ENCODE data around the gene NCOA3. TPM values are rescaled to one million over a fixed set of nuclear protein-coding genes. Genes with fewer than 3 reads are reported as not detected.
"Not testable (repeated sequence)": the region's sequence is repeated elsewhere in the genome, so short reads cannot be mapped to it uniquely, and the experiment has no call there.

The NCOA3 gene
- total RNA-seq, 3 donors from 2014 or later = 22.8 to 28.8 (median 24.7) TPM

- no peaks in the 10 kb centered on the region for H3K4me1 ChIP-seq (ENCODE audit: low read depth)
- TF ChIP-seq CTCF (IDR thresholded peaks at IDR 0.05) = no peak
- H3K4me3 ChIP-seq = no peak overlapping the region
- no peaks in the 10 kb centered on the region for H3K36me3 ChIP-seq (ENCODE audit: low read depth)
- no peak for ATAC-seq
- intact Hi-C loops (cut with DNase I, micrococcal nuclease) = no loop called here
- no peaks in the 10 kb centered on the region for H3K9me3 ChIP-seq
- no peak for DNase-seq
These were observed 92.5 kb downstream of the NCOA3 start for GRCh38 chr20:47594157-47594556.

- intact Hi-C loops (cut with DNase I, micrococcal nuclease); H3K9me3 ChIP-seq; H3K4me1 ChIP-seq (ENCODE audit: low read depth); DNase-seq; ATAC-seq; H3K4me3 ChIP-seq; H3K36me3 ChIP-seq (ENCODE audit: low read depth): not testable (repeated sequence)
These were observed 93.5 kb downstream of the NCOA3 start for GRCh38 chr20:47595138-47595537.

- Histone ChIP-seq H3K36me3 (ENCODE audit: low read depth) (no peaks in the 10 kb centered on the region), H3K9me3 (no peaks in the 10 kb centered on the region), H3K4me3 (no peak overlapping the region), H3K4me1 (ENCODE audit: low read depth) (no peaks in the 10 kb centered on the region)
- ATAC-seq (no peak), DNase-seq (no peak)
- TF ChIP-seq CTCF (IDR thresholded peaks at IDR 0.05) = no peak
- intact Hi-C loops (cut with DNase I, micrococcal nuclease) = no loop called here
These were observed 94.4 kb downstream of the NCOA3 start for GRCh38 chr20:47596003-47596571.

- TF ChIP-seq CTCF (IDR thresholded peaks at IDR 0.05) = no peak
- no peak for DNase-seq
- no peaks in the 10 kb centered on the region for H3K4me1 ChIP-seq (ENCODE audit: low read depth)
- intact Hi-C loops (cut with DNase I, micrococcal nuclease) = no loop called here
- no peaks in the 10 kb centered on the region for H3K36me3 ChIP-seq (ENCODE audit: low read depth)
- no peak for ATAC-seq
- H3K9me3 ChIP-seq = no peaks in the 10 kb centered on the region
- no peak overlapping the region for H3K4me3 ChIP-seq
These were observed 95.4 kb downstream of the NCOA3 start for GRCh38 chr20:47597090-47597489.

- ATAC-seq (no peak), DNase-seq (no peak)
- intact Hi-C loops (cut with DNase I, micrococcal nuclease) = no loop called here
- Histone ChIP-seq H3K9me3 (no peaks in the 10 kb centered on the region), H3K4me1 (ENCODE audit: low read depth) (no peaks in the 10 kb centered on the region), H3K4me3 (no peak overlapping the region), H3K36me3 (ENCODE audit: low read depth) (no peaks in the 10 kb centered on the region)
- no peak for TF ChIP-seq CTCF (IDR thresholded peaks at IDR 0.05)
These were observed 97.4 kb downstream of the NCOA3 start for GRCh38 chr20:47598911-47599744.

GRCh38 chr20:47600967-47601547 is 99.4 kb downstream of the NCOA3 start:
- H3K36me3 ChIP-seq (ENCODE audit: low read depth) = no peaks in the 10 kb centered on the region
- TF ChIP-seq CTCF (IDR thresholded peaks at IDR 0.05) = no peak
- H3K4me1 ChIP-seq (ENCODE audit: low read depth) = no peaks in the 10 kb centered on the region
- no peaks in the 10 kb centered on the region for H3K9me3 ChIP-seq
- DNase-seq = no peak
- ATAC-seq = no peak
- intact Hi-C loops (cut with DNase I, micrococcal nuclease) = no loop called here
- H3K4me3 ChIP-seq = no peak overlapping the region

All from mucosa of descending colon (tissue), 3 donors.